HepG2 (cell line): ENCODE measurements around the gene SH3PXD2A. TPM values are rescaled to one million over a fixed set of nuclear protein-coding genes. Genes with fewer than 3 reads are reported as not detected.

Source experiments
- ATF4 ChIP-seq, 2 experiments: fragments of 450-650 bp in 1 of 2; sonication (generic) in 1 of 2; formaldehyde crosslinking; IDR thresholded peaks; 2 replicates each; pipeline versions ENCODE4 v1.5.0 to v1.8.0; 2020 to 2022; ENCODE audit warnings: mild to moderate bottlenecking in 1 of 2, missing genetic modification reagents in 1 of 2
- CEBPG ChIP-seq: IDR thresholded peaks from 2 replicates; pipeline ENCODE4 v1.6.1; 2016
- CENPX ChIP-seq: sonication (generic); formaldehyde crosslinking; IDR thresholded peaks from 2 replicates; pipeline ENCODE4 v1.9.0; 2021; ENCODE audit warnings: mild to moderate bottlenecking, missing genetic modification reagents, moderate library complexity
- FOSL2 ChIP-seq: sonication (generic); formaldehyde crosslinking; IDR thresholded peaks from 2 replicates; pipeline ENCODE4 v1.4.0; 2020; ENCODE audit warnings: missing genetic modification reagents
- IKZF5 ChIP-seq: IDR thresholded peaks from 2 replicates; pipeline ENCODE4 v1.6.1; 2018; ENCODE audit warnings: missing genetic modification reagents, mild to moderate bottlenecking, missing compliant biosample characterization
- MAZ ChIP-seq, 2 experiments: sonication (generic) in 1 of 2; formaldehyde crosslinking in 1 of 2; IDR thresholded peaks; 2 replicates each; pipeline versions ENCODE4 v1.5.0 to v1.6.1; 2012 to 2020; ENCODE audit warnings: low read depth in 2 of 2, mild to moderate bottlenecking in 2 of 2, borderline replicate concordance in 1 of 2, improper control_type of control experiment in 1 of 2, low read length in 1 of 2, missing genetic modification reagents in 1 of 2, moderate library complexity in 1 of 2
- MTA3 ChIP-seq: sonication (generic); formaldehyde crosslinking; IDR thresholded peaks from 2 replicates; pipeline ENCODE4 v1.4.0; 2020; ENCODE audit warnings: missing genetic modification reagents
- MYNN ChIP-seq: sonication (generic); formaldehyde crosslinking; IDR thresholded peaks from 2 replicates; pipeline ENCODE4 v1.4.0; 2020; ENCODE audit warnings: mild to moderate bottlenecking, low read depth, missing genetic modification reagents
- POLR2G ChIP-seq: fragments of 200-400 bp; formaldehyde crosslinking; IDR thresholded peaks from 2 replicates; pipeline ENCODE4 v1.6.1; 2018; ENCODE audit warnings: mild to moderate bottlenecking, low read depth, low read length, moderate library complexity
- RXRA ChIP-seq: sonication (generic); formaldehyde crosslinking; IDR thresholded peaks from 2 replicates; pipeline ENCODE4 v1.5.1; 2020; ENCODE audit warnings: missing genetic modification reagents
- ZBTB38 ChIP-seq: sonication (generic); formaldehyde crosslinking; IDR thresholded peaks from 2 replicates; pipeline ENCODE4 v1.5.1; 2020; ENCODE audit warnings: mild to moderate bottlenecking, missing genetic modification reagents
- ZC3H4 ChIP-seq: sonication (generic); formaldehyde crosslinking; IDR thresholded peaks from 2 replicates; pipeline ENCODE4 v1.4.0; 2020; ENCODE audit warnings: missing genetic modification reagents, borderline replicate concordance
- ZFX ChIP-seq: sonication (generic); formaldehyde crosslinking; IDR thresholded peaks from 2 replicates; pipeline ENCODE4 v1.4.0; 2020; ENCODE audit warnings: mild to moderate bottlenecking, low read depth, missing genetic modification reagents, moderate library complexity
- ZNF414 ChIP-seq: sonication (generic); formaldehyde crosslinking; IDR thresholded peaks from 2 replicates; pipeline ENCODE4 v1.5.0; 2020; ENCODE audit warnings: missing genetic modification reagents
- polyA plus RNA-seq, 8 experiments: library from polyadenylated mRNA; depleted of rRNA in 3 of 8; stranded (reverse) in 7 of 8; unstranded in 1 of 8; fragments of >200 nt; fragmentation: Illumina TruSeq in 4 of 8; extraction: Trizol in 4 of 8; gene quantifications; 2 replicates each; pipeline versions ENCODE4 v1.2.1 to v1.2.3, GENCODE V29; 2011 to 2016; ENCODE audit warnings: low read depth in 4 of 8, missing spikeins in 1 of 8, mixed read lengths in 1 of 8; ENCODE audit not compliant: insufficient read depth in 1 of 8
- total RNA-seq, 5 experiments: library from RNA; depleted of rRNA; stranded (reverse); fragments of >200 nt; fragmentation: Illumina TruSeq; extraction: Trizol; gene quantifications; 2 replicates each; pipeline ENCODE4 v1.2.3, GENCODE V29; 2016; ENCODE audit warnings: low read depth in 1 of 5
- TF ChIP-seq, protein P1 (sequence below): sonication (generic); formaldehyde crosslinking; IDR thresholded peaks from 2 replicates; pipeline ENCODE4 v1.5.0; 2020; ENCODE audit warnings: mild to moderate bottlenecking, missing genetic modification reagents, moderate library complexity
- TF ChIP-seq, protein P2 (sequence below): sonication (generic); formaldehyde crosslinking; IDR thresholded peaks from 2 replicates; pipeline ENCODE4 v1.4.0; 2020; ENCODE audit warnings: missing genetic modification reagents, mild to moderate bottlenecking, borderline replicate concordance

Gene SH3PXD2A
- total and polyA plus RNA-seq, 2 of the 13 experiments (the other 11 are each of a cell fraction or from before 2014, with no cell fraction given) = 11.1 to 11.3 TPM

DNA sequence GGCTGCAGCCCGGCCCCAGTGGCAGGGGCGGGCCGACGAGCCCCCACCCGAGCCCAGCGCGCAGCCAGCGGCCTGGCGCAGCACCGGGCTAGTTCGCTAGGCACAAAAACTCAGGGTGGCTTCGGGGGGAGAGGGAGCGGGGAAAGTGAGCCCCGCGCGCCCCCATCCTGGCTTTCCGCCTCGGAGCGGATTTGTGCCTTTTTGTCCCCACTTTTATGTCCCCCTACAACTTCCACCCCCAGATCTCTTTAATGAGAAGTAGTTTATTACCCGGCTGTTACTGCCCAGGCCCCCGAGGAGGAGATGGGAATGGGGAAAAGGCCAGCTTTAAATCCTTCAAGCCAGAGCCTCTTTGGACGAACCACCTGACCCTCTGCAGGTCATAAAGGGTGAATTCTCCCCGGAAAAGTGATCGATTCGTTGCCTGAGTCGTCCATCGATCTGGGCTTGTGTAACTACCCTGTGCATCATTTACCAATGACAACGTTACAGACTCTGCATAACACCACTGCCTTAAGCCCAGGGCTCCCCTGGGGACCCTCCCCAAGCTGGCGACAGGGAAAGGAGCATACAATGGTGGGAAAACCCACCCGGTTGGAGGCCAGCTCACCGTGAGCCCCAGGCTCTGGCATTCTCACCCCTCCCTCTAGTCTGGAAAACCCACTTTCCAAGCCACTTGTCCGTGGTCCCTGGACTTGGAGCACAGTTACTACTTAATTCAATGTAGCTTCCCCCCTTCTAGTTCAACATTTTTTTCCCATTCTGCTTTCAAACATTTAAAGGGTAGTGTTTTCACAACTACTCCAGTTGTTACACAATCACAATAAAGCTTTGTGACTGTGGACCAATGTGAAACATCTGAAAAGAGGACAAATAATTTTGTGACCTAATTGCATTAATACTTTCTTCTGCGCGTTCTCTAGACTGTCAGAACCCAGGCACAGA, 748 bp upstream of the SH3PXD2A start (continued):
- TF ChIP-seq ATF4 (CRISPR knock-in tag; IDR thresholded peaks at IDR 0.05) (no peak; a peak in 1 of 4 replicates), MAZ (IDR thresholded peaks at IDR 0.05; ENCODE audit: borderline replicate concordance, low read depth, low read length) (no peak), MAZ (CRISPR knock-in tag; IDR thresholded peaks at IDR 0.05; ENCODE audit: low read depth) (no peak; the same call in 1 of the 2 replicates), POLR2G (peak; percentile 26; the same call in 1 of the 2 replicates), MYNN (CRISPR knock-in tag) (no peak), FOSL2 (CRISPR knock-in tag) (peak; percentile 82), RXRA (peak; percentile 79; the same call in 1 of the 2 replicates), CEBPG (CRISPR knock-in tag) (peak; percentile 79), MTA3 (no peak), ZBTB38 (CRISPR knock-in tag) (peak; percentile 47; the same call in 1 of the 2 replicates), ZFX (peak; percentile 65), ZC3H4 (CRISPR knock-in tag) (no peak), ZNF414 (0 out of 2 replicates have a peak, but pooled peaks have one; percentile 9), CENPX (CRISPR knock-in tag) (no peak), IKZF5 (CRISPR knock-in tag) (peak; percentile 33; the same call in 1 of the 2 replicates)
- TF ChIP-seq, protein P1, sequence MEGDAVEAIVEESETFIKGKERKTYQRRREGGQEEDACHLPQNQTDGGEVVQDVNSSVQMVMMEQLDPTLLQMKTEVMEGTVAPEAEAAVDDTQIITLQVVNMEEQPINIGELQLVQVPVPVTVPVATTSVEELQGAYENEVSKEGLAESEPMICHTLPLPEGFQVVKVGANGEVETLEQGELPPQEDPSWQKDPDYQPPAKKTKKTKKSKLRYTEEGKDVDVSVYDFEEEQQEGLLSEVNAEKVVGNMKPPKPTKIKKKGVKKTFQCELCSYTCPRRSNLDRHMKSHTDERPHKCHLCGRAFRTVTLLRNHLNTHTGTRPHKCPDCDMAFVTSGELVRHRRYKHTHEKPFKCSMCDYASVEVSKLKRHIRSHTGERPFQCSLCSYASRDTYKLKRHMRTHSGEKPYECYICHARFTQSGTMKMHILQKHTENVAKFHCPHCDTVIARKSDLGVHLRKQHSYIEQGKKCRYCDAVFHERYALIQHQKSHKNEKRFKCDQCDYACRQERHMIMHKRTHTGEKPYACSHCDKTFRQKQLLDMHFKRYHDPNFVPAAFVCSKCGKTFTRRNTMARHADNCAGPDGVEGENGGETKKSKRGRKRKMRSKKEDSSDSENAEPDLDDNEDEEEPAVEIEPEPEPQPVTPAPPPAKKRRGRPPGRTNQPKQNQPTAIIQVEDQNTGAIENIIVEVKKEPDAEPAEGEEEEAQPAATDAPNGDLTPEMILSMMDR = peak; percentile 27; the same call in 1 of the 2 replicates
- TF ChIP-seq, protein P2, sequence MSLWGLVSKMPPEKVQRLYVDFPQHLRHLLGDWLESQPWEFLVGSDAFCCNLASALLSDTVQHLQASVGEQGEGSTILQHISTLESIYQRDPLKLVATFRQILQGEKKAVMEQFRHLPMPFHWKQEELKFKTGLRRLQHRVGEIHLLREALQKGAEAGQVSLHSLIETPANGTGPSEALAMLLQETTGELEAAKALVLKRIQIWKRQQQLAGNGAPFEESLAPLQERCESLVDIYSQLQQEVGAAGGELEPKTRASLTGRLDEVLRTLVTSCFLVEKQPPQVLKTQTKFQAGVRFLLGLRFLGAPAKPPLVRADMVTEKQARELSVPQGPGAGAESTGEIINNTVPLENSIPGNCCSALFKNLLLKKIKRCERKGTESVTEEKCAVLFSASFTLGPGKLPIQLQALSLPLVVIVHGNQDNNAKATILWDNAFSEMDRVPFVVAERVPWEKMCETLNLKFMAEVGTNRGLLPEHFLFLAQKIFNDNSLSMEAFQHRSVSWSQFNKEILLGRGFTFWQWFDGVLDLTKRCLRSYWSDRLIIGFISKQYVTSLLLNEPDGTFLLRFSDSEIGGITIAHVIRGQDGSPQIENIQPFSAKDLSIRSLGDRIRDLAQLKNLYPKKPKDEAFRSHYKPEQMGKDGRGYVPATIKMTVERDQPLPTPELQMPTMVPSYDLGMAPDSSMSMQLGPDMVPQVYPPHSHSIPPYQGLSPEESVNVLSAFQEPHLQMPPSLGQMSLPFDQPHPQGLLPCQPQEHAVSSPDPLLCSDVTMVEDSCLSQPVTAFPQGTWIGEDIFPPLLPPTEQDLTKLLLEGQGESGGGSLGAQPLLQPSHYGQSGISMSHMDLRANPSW (CRISPR knock-in tag) = peak; percentile 52; the same call in 1 of the 2 replicates
